Peyer's patch (tissue), 4 donors: ENCODE results near the gene KSR2.

Experiments
- CTCF ChIP-seq, 6 experiments: fragments of 450-650 bp in 4 of 6; fragments of 200-600 bp in 2 of 6; sonication (generic) in 1 of 6; IDR thresholded peaks; one replicate each; pipeline ENCODE4 v1.5.1; 2017 to 2019; ENCODE audit warnings: antibody characterized with exemption in 6 of 6, mild to moderate bottlenecking in 3 of 6, moderate library complexity in 1 of 6
- POLR2A ChIP-seq, 2 donors: fragments of 450-650 bp; IDR thresholded peaks; one replicate each; pipeline ENCODE4 v1.5.1; 2017; ENCODE audit warnings: antibody characterized with exemption in 2 of 2, mild to moderate bottlenecking in 2 of 2, moderate library complexity in 2 of 2

DNA sequence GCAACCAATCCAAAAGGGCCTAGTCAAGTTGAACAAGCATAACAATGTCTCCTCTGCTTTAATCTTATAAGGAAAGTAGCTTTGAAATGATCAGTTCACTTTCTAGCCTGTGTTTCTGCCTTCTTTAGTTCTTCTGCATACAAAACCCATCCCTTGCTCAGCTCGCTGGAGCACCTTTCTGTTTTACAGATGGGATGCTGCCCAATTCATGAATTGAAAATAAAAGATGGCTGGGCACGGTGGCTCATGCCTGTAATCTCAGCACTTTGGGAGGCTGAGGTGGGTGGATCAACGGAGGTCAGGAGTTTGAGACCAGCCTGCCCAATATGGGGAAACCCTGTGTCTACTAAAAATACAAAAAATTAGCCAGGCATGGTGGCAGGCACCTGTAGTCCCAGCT lies 43.2 kb upstream of the KSR2 start:
- TF ChIP-seq CTCF (IDR thresholded peaks at IDR 0.05) (no peak), POLR2A (IDR thresholded peaks at IDR 0.05) (no peak)
